DOHH2 (cell line): ENCODE results near the gene LSM7.

Experiments
- CTCF ChIP-seq: fragments of 200-600 bp; sonication (generic); IDR thresholded peaks from one replicate; pipeline ENCODE4 v1.5.1; 2014; ENCODE audit warnings: antibody characterized with exemption, mild to moderate bottlenecking, low read depth, low read length; ENCODE audit not compliant: poor library complexity, severe bottlenecking
- EZH2phosphoT487 ChIP-seq: fragments of 200-600 bp; sonication (generic); IDR thresholded peaks from 2 replicates; pipeline ENCODE4 v1.6.1; 2017; ENCODE audit warnings: borderline replicate concordance, mild to moderate bottlenecking, antibody characterized with exemption, low read length, moderate library complexity, mixed read lengths

DNA sequence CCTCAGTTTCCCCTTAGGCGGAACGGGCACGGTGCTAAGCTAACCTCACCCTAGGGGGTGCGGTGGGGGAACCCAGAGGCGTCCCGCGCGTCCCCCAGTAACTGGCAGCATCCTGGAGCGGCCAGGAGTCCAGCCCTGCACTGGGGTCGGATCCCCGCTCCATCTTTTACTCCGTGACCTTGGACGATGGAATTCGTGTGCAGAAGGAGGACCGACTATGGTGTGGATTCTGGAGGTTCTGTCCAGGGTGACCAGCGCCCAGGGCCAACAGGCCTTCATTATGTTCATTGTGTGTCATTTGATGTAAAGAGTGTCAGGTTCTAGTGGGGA, 728 bp upstream of the LSM7 start:
- TF ChIP-seq CTCF (no peak), EZH2phosphoT487 (no peak)
